HTERT RPE-1 (cell line): ENCODE results near the gene LEMD2.

Source experiments
- in situ Hi-C: fragments of 300-500 bp; cut with MboI; formaldehyde crosslinking; loops from 4 replicates; pipeline ENCODE4 v1.14.3; 2020; ENCODE audit warnings: low sequenced_read_pairs

LEMD2 gene

DNA sequence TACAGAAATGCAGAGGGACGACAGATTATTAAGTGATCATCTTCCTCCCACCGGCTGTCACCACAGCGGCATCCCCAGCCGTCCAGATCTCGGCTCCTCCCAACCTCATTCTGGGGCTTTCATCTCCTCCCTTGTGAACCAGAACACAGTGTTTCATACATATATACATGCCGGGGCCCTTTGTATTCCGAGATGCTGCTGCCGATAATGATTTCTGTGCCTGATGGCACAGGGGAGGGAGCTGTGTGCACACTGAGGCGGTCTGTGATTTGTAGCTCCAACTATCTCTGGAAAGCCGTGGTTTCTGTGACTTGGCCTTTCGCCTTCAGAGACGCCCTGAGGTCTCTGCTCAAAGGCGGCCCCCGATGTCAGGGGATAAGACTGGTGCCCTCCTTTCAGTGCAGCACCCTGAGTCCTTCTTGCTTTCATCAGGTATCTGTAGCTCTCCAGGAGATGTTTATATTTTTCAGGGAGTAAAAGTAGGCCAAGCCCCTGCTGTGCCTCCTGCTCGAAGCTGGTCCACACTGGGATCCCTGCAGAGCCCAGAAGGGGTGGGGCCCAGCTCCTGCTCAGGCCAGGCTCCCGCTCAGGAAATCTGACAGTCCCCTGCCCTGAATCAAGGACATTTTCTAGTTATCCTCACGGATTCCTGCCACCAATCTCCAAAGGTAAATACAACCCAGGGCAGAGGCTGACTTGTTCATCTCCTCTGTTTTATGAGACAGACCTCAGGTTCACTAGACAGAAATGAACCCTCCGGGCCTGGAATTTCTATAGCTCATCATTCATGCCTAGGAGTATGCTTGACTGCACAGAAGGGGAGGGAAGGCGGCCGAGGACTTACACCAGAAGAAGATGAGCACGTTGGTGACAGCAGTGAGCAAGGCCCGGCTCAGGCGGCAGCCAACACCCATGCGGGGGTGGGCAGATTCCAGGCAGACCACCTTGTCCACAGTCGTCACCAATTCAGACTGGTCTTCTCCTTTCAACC lies 11.2 kb downstream of the LEMD2 start:
- in situ Hi-C loops, result no loop called here

DNA sequence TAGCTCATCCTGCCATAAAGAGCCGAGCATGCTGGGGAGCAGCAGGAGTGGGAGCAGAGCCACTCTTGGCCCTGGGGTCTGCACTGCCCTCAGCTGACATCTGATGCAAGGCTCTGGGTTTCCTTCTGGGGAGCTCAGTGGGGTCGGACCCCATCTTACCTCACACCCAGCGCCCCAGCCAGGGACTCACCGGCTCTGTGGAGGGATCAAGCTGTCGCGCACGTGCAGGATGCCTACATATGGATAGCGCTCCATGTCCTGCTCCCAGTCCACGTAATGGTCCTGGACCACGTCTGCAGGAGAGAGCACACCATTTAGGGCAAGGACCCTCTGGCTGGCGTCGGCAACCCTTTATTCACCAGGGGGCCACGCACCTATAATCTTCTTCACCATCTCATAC lies 12.2 kb downstream of the LEMD2 start:
- in situ Hi-C loops, result no loop called here

DNA sequence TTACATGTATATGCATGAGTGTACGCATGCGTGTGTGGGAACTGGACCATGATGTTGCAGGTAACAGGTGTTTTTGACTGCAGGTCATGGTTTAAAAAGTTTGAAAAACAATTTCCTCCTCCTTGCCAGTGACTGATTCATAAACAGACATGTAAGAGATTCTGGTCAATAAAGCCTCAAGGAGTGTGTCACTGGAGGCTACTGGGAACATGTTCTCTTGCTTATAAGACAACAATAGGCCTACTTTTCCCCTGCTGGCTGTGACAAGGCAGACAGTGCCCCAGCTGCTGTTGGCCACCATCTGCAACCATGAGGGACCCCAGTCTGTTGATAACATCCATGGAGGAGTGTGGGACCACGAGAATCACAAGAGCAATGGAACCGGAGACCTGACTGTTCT lies 12.7 kb downstream of the LEMD2 start:
- in situ Hi-C loops, result no loop called here

DNA sequence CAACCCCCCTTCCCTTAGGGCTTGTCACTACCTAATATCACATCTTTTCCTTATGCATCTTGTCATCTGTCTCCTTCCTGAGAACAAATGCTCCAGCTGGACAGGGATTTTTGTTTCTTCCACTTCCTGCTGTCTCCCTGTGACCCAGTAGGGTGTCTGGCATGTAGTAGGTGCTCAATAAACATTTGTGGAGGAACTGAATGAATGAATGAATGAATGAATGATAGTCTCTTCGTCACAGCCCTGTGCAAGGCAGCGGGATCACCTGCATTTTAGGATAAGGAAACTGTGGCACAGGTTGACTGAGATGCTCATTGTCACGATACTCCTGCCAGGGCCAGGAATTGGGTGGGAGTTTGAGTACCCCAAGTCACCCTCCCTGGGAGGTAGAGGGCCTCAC lies 14.2 kb downstream of the LEMD2 start:
- in situ Hi-C loops, result no loop called here

DNA sequence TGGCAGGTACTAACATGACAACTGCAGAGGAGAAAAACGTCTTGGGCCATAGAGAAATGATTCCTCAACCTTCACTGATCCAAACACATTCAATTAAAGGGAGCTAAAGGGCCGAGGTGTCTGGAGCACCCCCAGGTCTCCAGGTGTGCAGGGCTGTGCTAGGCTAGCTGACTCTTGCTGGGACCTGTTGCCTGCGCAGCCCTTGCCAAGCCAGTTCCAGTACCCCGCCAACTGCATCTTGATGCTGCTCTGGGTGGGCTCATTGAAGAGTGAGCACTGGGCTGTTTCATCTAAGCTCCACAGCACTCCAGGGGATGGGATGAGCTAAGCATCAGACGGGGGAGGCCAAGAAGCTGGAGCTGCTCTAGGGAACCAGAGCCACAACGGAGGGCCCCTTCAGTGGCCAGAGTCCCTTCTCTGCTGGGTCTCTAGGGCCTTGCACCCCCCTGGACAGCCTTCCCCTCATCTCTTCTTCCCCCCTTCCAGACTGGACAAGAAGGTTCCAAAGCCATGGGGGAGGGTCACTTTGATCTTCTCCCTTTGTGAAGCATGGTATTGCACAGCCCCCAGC lies 15.9 kb downstream of the LEMD2 start:
- in situ Hi-C loops, result no loop called here

DNA sequence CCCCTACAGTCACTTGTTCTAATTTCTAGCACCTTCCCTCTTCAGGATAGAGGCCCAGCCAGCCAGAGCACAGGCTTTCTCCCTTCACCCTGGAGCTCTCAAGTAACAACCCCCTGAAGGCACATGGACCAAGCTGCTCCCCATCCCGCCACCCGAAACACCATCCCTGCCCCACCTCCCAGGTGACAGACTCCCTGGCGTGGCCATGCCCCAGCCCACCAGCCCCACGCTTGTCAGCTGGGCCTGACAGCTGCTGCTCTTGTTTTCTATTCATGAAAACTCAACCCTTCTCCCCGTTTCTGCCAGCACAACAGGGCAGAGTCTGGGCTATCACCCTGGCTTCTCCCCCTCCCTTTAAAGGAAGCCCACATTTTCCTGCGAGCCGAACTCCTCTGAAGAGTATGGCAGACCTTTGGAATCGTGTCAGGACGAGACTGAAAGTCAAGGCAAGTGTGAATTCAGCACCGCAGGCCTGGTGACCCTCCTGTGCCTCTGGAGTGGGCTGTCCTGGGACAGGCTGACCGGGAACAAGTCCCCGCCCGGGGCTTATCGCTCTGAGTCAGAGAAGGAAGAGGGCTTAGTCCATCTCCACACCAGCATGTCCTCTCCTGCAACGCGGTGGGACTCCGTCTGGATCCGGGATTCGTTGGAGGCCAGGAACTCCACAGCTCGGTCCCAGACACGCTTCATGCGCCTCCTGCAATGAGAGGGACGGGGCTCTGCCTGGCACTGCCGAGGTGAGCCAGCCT lies 16.7 kb downstream of the LEMD2 start:
- in situ Hi-C loops, result no loop called here

DNA sequence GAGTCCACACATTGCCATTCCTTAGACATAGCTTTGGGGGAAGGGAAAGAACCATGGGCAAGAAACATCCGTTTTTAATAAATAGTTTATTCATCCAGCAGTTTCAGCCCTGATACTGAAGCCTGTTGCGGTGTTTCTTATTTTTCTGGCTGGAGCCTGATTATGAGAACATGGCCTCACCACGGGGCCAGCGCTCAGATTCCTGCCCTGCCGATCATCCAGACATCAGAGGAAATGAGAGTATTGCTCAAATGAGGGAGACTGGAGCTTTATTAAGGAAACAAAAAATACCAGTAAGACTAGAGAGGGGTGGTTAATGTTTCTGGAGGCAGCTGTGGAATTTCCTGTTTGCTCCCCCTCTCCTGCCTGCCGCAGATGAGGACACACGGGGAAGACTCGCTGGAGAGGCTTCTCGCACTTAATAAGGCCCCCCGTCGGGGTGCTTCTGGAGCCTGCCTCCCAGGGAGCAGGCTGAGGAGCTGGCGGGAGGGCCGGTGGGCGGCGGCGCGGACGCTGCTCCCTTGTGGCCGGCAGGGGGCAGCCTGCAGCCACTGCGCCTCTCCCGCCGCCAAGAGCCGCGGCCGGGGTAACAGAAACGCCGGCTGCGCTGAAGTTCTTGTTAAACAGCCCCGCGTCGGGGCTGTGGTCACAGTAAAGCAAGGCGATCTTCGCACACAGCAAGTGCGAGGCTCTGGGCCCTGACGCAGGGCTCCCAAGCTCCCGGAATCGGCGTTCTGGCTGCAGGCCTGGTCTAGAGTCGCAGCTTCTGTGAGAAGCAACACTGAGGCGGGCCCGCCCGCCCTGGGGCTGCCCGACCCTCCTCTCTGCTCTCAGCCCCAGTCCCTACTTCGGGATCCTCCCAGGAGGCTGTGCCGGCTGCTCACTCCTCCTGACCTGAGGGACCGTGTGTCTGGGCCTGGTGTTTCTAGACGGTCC lies 17.5 kb downstream of the LEMD2 start:
- in situ Hi-C loops, result no loop called here

DNA sequence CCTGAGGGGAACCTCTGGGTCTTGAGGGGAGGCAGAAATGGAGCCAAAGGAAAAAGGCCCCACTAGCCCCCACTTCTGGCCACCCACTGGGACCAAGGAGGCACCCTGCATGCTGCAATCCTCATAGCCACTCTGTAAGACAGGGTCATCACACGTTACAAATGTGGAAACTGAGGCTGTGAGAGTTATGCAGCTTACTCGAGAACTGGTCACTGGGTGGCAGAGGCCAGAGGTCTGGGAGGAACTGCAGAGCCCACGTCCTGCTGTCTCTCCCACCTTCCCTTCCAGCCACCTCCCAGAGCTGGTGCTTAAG lies 18.1 kb downstream of the LEMD2 start:
- in situ Hi-C loops, result no loop called here

DNA sequence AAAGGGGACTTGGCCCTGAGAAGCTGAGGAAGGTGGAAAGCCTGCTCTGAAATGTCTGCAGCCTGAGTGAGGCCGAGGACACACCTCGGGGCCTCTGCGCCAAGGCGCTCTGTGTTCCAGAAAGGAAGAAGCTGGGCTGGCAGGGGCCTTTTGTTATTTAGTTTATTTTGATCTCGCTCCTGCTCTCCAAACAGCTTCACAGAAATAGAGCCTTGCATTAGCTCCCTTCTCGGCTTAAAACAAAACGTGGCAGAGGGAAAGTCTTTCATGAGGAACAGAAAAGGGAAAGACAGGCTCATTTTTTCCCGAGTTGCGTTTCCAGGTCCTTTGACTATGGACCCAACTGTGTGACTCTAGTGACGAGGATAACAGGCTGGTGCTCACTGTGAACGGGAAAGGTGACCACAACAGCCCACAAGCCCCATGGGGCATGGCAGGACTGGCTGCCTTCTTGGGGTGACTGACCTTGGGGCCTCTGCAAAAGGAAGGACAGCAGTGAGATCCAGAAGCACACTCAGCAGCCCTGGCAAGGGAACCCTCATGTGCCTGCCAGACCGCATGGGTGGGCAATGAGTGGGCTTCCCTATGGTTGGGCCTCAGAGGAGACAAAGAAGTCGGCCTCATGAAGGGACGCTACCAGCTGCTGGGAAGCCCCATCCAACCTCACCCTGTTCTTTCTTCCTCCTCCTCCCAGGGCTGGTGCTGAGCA lies 18.7 kb downstream of the LEMD2 start:
- in situ Hi-C loops, result no loop called here

DNA sequence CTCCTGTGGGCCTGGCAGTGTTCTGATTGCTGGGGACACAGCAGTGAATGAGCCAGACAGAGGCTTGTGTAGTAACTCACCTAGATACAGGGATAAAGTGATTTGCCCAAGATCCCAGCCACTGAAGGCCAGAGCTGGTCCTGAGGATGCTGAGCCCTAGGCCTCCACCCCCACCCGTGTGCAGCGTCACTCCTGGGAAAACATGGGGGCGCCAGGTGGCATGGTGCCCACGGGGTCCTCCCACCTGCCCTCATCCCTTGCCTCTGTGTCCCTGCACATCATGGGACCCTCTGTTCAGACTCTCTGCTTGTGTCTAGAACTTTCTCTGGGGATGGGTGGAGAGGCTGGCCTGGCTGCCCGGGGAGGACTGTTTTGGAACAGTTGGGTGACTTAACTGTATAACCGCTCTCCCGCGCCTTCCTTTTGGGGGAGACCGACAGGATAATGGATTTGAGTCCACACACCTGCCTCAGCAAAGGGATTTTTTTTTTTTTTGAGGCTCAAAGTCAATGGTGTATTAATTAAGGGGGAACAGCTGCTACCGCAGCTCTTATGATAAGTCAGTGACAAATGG lies 19.6 kb downstream of the LEMD2 start:
- in situ Hi-C loops, result no loop called here

DNA sequence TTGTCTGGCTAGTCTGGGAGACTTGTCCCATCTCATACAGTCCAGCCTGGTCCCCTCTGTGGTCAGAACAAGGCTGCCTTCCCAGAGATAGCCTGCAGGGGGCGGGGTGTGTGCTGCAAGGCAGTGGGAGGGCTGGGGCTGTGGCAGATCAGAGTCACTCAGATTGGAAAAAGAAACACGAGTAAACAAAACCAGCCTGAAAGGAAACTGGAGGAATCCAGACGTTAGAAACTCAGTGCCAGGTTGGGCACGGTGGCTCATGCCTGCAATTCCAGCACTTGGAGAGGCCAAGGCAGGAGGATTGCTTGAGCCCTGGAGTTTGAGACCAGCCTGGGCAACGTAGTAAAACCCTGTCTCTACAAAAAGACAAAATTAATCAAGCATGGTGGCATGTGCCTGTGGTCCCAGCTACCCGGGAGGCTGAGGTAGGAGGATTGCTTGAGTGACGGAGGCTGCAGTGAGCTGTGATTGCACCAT lies 20.2 kb downstream of the LEMD2 start:
- in situ Hi-C loops, result no loop called here

DNA sequence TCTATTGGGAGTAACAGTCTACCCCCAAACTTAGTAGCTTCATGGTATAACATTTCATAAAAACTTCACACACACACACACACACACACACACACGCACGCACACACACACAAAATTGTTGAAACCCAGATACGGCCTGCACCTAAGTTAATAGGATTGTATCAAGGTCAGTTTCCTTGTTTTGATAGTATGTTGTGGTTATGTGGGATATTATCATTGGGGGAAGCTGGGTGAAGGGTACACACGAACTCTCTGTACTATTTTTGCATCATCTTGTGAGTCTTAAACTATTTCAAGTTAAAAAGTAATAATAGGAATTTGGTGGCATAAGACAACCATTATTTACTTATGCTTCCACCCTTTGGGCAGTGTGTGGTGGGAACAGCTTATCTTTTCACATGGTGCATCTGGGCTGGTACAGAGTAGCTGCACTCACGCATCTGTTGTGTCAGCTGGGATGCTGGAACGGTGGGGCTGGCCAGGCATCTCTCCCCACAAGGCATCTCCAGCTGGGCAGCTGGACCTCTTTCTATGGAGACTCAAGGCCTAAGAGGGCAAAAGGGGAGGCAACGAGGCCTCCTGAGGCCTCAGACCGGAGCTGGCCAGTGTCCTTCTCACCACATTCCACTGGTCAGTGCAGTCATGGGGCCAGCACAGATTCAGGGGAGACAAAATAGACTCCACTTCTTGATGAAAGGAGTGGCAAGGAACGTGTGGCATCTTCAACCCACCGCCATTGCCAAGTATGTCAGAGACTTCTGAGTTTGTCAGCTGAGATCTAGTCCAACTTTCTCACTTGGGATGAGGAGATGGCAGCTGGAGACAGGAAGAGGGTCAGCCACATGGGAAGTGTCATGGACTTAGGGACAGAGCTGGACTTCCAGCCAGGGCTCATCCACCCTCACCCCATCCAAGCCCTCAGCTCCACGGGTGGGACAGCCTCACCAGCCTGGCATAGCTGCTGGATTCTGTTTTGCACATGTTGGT lies 21.7 kb downstream of the LEMD2 start:
- in situ Hi-C loops, result no loop called here

DNA sequence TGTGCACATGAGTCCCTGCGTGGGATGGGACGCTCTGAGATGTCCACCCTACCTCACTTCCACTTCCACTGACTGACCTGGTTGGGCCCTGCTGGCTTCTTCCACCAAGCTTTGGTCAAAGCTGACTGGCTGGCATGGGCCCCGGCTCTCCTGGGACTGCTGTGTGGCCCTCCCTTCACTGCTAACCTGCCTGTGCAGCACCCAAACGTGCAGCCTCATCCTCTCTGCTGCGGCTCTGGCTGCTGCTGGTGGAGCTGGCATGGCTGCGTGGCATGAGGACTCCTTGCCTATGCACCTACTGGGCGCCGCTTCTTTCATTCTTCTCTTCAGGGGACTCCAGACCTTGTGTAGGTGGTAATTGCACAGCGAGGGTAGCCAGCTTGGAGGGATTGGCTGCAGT lies 23.6 kb downstream of the LEMD2 start:
- in situ Hi-C loops, result no loop called here

DNA sequence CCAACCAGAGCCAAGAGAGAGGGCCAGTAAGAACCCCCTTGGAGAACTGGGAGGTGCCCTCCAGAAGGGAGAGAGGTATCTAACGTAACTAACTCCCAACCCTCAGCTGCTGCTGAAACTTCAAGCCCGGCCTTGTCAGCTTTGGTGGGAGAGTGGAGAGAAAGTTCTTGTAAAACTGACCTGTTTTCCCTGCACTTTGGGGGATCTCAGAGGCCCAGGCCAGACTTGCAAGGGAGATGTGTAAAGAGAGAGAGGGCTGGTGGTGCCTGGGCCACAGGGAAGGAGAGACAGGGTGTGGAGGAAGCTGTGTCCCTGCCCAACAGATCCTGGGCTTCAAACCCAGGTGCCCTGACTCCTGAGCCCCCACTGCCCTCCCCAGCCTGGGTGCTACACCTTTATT lies 24.9 kb downstream of the LEMD2 start:
- in situ Hi-C loops, result no loop called here

DNA sequence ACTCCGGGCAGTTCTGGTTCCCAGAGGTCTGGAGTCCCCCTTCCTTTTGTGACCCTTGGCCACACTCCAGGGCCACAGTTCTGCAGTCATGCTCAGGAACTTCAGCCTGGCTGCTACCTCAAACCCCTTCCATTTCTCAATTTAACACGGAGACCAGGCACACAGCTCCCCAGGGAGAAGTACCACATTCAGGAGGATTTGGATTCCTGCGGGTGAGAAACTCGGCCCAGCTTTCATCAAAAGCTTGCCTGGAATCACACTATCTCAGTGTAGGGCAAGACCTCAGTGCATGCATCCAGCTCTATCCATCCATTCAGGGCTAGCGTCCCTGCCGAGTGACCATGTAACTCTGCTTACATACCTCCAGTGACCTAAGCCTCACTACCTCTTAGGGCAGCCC lies 25.4 kb downstream of the LEMD2 start:
- in situ Hi-C loops, result no loop called here

DNA sequence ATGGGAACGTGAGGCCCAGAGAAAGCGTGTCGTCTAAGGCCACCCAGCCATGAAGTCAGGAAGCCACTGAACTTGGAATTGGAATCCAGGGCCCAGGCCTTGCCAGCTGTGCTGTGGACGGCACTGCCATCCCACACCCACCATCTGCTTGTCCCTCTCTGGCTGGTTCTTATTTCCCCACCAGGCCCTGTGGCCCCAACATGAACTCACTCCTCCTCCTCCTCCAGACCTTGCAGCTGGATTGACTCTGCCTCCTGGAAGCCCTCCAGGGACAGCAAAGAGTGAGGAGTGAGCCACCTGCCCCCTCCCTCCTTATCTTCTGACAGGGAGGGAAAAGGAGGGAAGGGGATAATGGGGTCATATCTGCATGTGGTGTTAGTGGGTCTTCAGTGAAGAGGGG lies 26.2 kb downstream of the LEMD2 start:
- in situ Hi-C loops, result no loop called here

DNA sequence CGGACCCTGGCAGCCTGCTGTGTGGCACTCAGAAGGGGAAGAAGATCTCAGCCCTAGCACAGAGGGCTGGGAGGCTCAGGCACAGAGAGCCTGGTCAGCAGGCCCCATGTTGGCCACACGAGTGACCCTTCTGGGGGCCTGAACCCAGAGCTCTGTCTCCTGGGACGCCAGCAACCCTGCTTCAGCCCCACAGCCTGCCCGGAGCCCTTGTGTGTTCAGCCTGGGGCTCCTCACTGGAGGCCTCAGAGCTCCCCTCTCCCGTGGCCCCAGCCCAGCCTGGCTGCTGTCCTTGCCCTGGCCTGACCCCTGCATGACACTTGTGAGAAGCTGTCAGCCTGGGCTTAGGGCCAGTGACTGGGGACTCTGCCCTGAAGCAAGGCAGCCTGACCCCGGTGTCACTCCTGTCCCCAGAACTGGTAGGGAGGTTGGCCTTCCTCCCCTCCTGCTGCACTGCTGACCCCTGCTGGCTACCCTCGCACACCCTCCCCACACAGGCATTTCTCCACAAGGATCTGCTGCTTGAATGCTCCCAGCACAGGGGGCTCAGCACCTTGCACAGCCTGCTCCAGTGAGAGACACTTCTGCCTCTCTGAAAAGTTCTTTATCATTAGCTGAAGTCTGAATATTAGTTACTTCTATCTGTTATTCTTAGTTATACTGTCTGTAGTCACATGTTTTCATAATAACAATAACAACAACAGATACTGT lies 26.9 kb downstream of the LEMD2 start:
- in situ Hi-C loops, result no loop called here

DNA sequence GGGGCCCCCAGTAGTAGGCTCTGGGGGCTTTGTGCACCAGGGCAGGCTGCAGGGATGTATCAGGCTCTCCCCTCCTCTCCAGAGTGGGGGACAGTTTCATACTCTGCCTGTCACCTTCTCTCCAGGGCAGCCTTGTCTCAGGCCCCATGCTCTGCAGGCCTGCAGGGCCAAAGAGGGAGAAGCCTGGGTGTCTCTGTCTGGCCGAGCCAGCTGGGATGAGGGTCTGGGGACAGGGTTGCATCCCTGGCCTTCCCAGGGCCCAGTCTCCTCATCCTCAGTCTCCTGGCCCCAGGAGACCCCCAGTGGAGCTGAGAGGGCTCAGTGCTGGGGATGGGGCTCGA lies 27.4 kb downstream of the LEMD2 start:
- in situ Hi-C loops, result no loop called here
